ENCODE measurements around the gene XPO4.
"Not testable (repeated sequence)": the region's sequence is repeated elsewhere in the genome, so short reads cannot be mapped to it uniquely, and the experiment has no call there.

XPO4 gene

DNA sequence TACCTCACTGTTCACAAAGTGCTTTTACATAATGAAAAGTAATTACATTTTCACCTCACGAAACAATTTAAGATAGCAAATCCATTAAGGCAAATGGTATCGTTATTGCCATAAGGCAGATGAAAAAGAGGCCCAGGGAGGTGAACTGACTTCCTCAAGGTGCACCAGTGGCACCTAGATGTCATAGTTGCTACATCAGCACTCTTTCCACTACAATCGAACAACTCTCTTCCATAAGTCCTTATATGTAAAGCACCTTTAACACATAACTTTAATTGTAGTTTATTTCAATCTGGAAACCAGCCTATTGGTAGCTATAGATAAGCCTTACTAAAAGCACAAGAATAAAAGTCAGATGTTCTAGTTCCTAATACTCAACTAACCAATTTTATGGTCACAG, 35.1 kb downstream of the XPO4 start:
- H3K9me3 ChIP-seq (ENCODE audit: control insufficient read depth, low read length), result no peaks in the 10 kb centered on the region

DNA sequence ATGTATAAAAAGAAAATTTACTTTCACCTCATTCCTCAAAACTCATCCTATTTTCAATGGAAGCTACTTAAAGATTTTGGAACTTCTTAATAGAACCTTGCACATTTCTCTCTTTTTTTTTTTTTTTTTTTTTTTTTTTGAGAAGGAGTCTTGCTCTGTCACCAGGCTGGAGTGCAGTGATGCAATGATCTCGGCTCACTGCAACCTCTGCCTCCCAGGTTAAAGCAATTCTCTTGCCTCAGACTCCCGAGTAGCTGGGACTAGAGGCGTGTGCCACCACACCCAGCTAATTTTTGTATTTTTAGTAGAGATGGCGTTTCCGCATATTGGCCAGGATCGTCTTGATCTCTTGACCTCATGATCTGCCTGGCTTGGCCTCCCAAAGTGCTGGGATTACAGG, 40.9 kb downstream of the XPO4 start:
- not testable (repeated sequence) for H3K27ac ChIP-seq; H3K36me3 ChIP-seq (ENCODE audit: control insufficient read depth, insufficient read depth, low read length); H3K4me3 ChIP-seq (ENCODE audit: low read depth, low read length); H3K4me2 ChIP-seq (ENCODE audit: low read length); H3K4me1 ChIP-seq; H3K9ac ChIP-seq; H3K27me3 ChIP-seq (ENCODE audit: control insufficient read depth, insufficient read depth, low read length); H3K9me3 ChIP-seq (ENCODE audit: control insufficient read depth, low read length); H2AFZ ChIP-seq; H3K79me2 ChIP-seq

More for the DNA sequence above, 35.1 kb downstream of the XPO4 start:
- Histone ChIP-seq H3K36me3 (ENCODE audit: control insufficient read depth, insufficient read depth, low read length) (no peaks in the 10 kb centered on the region), H2AFZ (no peak overlapping the region), H3K27me3 (ENCODE audit: control insufficient read depth, insufficient read depth, low read length) (no peaks in the 10 kb centered on the region), H3K4me1 (no peaks in the 10 kb centered on the region), H3K9ac (no peak overlapping the region), H3K4me3 (ENCODE audit: low read depth, low read length) (no peak overlapping the region), H3K4me2 (ENCODE audit: low read length) (no peak overlapping the region), H3K79me2 (peaks cover 4% of the 10 kb centered on the region), H3K27ac (no peak overlapping the region)
- TF ChIP-seq, protein P1, sequence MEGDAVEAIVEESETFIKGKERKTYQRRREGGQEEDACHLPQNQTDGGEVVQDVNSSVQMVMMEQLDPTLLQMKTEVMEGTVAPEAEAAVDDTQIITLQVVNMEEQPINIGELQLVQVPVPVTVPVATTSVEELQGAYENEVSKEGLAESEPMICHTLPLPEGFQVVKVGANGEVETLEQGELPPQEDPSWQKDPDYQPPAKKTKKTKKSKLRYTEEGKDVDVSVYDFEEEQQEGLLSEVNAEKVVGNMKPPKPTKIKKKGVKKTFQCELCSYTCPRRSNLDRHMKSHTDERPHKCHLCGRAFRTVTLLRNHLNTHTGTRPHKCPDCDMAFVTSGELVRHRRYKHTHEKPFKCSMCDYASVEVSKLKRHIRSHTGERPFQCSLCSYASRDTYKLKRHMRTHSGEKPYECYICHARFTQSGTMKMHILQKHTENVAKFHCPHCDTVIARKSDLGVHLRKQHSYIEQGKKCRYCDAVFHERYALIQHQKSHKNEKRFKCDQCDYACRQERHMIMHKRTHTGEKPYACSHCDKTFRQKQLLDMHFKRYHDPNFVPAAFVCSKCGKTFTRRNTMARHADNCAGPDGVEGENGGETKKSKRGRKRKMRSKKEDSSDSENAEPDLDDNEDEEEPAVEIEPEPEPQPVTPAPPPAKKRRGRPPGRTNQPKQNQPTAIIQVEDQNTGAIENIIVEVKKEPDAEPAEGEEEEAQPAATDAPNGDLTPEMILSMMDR (IDR thresholded peaks at IDR 0.05), result no peak

DNA sequence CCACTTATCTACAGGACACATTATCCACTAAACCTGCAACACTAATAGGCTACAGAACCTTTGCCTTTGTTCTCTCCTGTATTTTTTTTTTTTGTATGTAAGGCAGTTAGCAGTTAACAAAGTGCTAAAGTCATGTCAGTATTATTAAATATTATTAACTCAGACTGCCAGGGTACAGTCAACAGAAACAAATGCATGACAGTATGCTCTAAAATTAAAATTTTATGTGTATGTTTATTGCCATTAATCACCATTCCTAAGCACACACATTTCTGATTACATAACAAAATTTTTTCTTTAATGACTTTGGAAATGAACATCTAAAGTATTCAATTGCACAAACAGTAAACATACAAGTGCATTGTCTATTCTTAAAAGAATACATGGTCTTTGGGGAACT, 41.7 kb downstream of the XPO4 start:
- H3K9ac ChIP-seq, result no peak overlapping the region
- TF ChIP-seq, protein P1 (IDR thresholded peaks at IDR 0.05), result no peak
- H2AFZ ChIP-seq, result no peak overlapping the region
- no peak overlapping the region for H3K4me3 ChIP-seq (ENCODE audit: low read depth, low read length)
- H3K27me3 ChIP-seq (ENCODE audit: control insufficient read depth, insufficient read depth, low read length), result no peaks in the 10 kb centered on the region
- no peaks in the 10 kb centered on the region for H3K79me2 ChIP-seq
- H3K4me1 ChIP-seq, result no peaks in the 10 kb centered on the region
- H3K4me2 ChIP-seq (ENCODE audit: low read length), result no peak overlapping the region
- H3K9me3 ChIP-seq (ENCODE audit: control insufficient read depth, low read length), result no peaks in the 10 kb centered on the region
- H3K27ac ChIP-seq, result no peak overlapping the region
- H3K36me3 ChIP-seq (ENCODE audit: control insufficient read depth, insufficient read depth, low read length), result no peaks in the 10 kb centered on the region

DNA sequence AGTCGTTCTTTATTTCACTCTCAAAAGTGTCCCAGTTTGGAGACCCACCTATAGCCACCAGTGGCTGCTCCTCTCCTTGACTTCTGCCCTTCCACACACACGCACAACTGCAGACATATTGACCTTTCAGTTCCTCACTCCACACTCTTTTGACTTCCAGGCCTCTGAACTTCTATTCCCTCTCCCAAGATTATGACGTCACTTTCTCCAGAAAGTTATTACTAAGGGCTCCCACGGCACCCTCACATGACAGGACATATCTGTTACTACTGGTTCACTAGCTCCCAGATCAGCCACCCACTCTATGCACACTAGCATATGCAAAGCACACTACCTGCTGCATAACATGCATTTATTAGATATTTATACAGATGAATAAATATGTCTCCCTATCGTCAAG, 45.9 kb downstream of the XPO4 start:
- H3K27me3 ChIP-seq (ENCODE audit: control insufficient read depth, insufficient read depth, low read length), result no peaks in the 10 kb centered on the region
- no peaks in the 10 kb centered on the region for H3K4me1 ChIP-seq
- no peaks in the 10 kb centered on the region for H3K79me2 ChIP-seq
- TF ChIP-seq, protein P1 (IDR thresholded peaks at IDR 0.05), result no peak
- H3K4me2 ChIP-seq (ENCODE audit: low read length), result no peak overlapping the region
- no peak overlapping the region for H3K4me3 ChIP-seq (ENCODE audit: low read depth, low read length)
- H3K36me3 ChIP-seq (ENCODE audit: control insufficient read depth, insufficient read depth, low read length), result no peaks in the 10 kb centered on the region
- H2AFZ ChIP-seq, result no peak overlapping the region
- H3K9me3 ChIP-seq (ENCODE audit: control insufficient read depth, low read length), result no peaks in the 10 kb centered on the region
- no peak overlapping the region for H3K27ac ChIP-seq
- no peak overlapping the region for H3K9ac ChIP-seq

DNA sequence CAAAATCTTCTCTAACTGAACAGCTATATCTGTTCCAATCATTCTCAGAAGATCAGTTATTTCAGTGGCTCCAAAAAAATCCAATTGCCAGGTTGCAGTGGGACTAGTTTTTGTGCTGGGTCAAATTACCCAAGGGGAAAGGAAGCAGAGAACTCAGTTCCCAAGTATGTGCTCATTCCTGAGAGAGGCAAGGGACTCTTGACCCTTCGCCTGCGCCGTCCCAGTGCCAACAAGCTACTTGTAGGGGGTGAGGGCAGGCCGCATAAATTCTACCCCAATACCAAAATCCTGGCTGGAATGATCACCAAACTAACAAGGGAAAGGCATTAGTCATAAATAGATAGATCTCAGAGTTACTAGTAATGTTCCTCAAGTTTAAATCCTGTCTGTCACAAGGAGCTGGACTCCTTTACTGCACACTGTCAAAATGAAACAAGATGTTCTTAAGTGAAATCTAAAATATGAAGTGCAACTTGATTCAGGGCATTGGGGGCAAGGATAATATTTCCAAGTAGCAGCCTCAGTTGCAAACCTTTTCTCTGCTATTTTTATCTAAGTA, 50.6 kb downstream of the XPO4 start:
- Histone ChIP-seq H3K27ac (no peak overlapping the region), H3K4me3 (ENCODE audit: low read depth, low read length) (no peak overlapping the region)

More for the DNA sequence above, 50.6 kb downstream of the XPO4 start:
- no peaks in the 10 kb centered on the region for H3K36me3 ChIP-seq (ENCODE audit: control insufficient read depth, insufficient read depth, low read length)
- no peak overlapping the region for H3K4me2 ChIP-seq (ENCODE audit: low read length)
- TF ChIP-seq, protein P1 (IDR thresholded peaks at IDR 0.05), result no peak
- H3K79me2 ChIP-seq, result no peaks in the 10 kb centered on the region
- no peaks in the 10 kb centered on the region for H3K9me3 ChIP-seq (ENCODE audit: control insufficient read depth, low read length)
- H3K9ac ChIP-seq, result no peak overlapping the region
- no peak overlapping the region for H2AFZ ChIP-seq
- no peaks in the 10 kb centered on the region for H3K27me3 ChIP-seq (ENCODE audit: control insufficient read depth, insufficient read depth, low read length)
- H3K4me1 ChIP-seq, result no peaks in the 10 kb centered on the region

All from parathyroid adenoma (tissue), 2 donors.